Testis (tissue), 2 donors: ENCODE data around the gene HBG2.

Experiments used
- CTCF ChIP-seq, 3 experiments: fragments of 450-650 bp in 2 of 3; fragments of 200-600 bp in 1 of 3; sonication (generic) in 1 of 3; IDR thresholded peaks; one replicate each; pipeline ENCODE4 v1.5.1; 2016 to 2019; ENCODE audit warnings: antibody characterized with exemption in 3 of 3, mild to moderate bottlenecking in 2 of 3, moderate library complexity in 1 of 3
- POLR2A ChIP-seq: fragments of 450-650 bp; IDR thresholded peaks from one replicate; pipeline ENCODE4 v1.6.1; 2017; ENCODE audit warnings: antibody characterized with exemption, mild to moderate bottlenecking, moderate library complexity

GRCh38 chr11:5226732-5227310 lies 27.8 kb downstream of the HBG2 start, which contains the start of gene HBB:
- TF ChIP-seq CTCF (IDR thresholded peaks at IDR 0.05) (no peak), POLR2A (no peak)
